Right lung (tissue), 5 donors: ENCODE data around the gene SNX5. TPM values are rescaled to one million over a fixed set of nuclear protein-coding genes. Genes with fewer than 3 reads are reported as not detected.

Experiments
- DNase-seq, 2 donors: peaks; one replicate each; pipeline ENCODE4 v3.0.0-alpha.2; 2013
- polyA plus RNA-seq, 5 donors: library from polyadenylated mRNA; unstranded; fragments of 120-200 nt; gene quantifications; one replicate each; pipeline versions ENCODE4 v1.2.1 to v1.2.3, GENCODE V29; 2013; ENCODE audit warnings: inconsistent platforms in 1 of 5, low replicate concordance in 1 of 5; ENCODE audit not compliant: insufficient read length in 5 of 5, insufficient read depth in 1 of 5

Gene SNX5
- polyA plus RNA-seq, 5 donors: 207 to 304 (median 265) TPM

DNA sequence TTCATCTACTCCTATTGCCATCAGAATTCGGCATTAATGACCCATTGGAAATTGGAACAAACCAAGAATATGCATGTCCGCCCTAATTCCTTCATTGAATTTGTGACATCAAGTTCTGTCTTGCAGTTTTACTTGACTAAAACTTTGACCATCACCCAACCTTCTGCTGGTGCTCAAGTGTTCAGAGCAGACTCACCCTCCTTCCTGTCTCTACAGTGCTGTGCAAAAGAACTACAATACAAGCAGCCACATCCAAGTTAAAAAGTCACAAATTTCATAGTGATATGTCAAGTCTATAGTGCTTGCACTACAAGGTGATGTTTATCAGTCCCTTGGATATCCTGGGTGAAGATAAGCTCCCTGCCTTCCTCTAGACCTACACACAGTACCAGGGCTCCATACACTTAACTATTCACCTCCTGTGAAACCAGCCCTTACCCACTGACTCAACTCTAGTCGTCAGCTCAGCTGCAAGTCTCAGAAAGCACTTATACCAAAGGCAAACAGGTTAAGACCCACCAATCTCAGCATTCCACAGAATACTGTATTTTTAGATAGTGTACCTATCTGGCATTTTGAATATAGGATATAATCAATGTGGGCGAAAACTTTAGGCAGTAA lies 23.6 kb downstream of the SNX5 start:
- no peak for DNase-seq

DNA sequence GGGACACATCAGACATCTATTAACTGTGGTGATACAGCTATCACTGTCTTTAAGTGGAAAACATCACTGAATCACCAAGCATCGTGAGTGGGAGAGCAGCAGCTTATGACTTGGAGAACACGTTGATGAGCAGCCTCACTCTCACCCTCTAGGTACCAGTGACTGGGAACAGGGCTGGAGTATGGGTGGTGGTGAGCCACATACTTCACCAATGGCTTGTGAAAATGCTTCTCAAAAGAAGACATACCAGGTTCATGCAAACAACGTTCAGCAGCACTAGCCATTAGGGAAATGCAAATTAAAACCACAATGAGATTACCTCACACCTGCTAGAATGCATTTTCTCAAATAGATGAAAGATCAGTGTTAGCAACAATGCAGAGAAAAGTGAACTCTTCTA lies 25.3 kb downstream of the SNX5 start:
- no peak for DNase-seq

DNA sequence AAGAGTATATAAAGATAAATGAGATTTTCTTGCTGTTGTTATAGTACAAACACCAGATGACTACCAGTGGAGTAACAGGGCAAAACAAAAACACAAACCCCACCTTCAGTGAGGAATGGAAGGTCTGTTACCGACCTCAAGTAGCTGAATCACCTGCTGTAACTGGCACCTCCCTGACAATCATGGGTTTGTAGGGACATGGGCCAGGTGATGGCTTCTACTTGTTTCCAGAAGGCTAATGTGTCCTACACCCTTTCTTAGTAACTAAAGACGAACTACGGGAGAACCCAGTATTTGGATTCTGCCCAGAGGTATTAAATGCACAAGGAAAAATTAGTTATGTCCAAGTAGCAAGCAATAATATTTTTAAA lies 26.8 kb downstream of the SNX5 start:
- no peak for DNase-seq

DNA sequence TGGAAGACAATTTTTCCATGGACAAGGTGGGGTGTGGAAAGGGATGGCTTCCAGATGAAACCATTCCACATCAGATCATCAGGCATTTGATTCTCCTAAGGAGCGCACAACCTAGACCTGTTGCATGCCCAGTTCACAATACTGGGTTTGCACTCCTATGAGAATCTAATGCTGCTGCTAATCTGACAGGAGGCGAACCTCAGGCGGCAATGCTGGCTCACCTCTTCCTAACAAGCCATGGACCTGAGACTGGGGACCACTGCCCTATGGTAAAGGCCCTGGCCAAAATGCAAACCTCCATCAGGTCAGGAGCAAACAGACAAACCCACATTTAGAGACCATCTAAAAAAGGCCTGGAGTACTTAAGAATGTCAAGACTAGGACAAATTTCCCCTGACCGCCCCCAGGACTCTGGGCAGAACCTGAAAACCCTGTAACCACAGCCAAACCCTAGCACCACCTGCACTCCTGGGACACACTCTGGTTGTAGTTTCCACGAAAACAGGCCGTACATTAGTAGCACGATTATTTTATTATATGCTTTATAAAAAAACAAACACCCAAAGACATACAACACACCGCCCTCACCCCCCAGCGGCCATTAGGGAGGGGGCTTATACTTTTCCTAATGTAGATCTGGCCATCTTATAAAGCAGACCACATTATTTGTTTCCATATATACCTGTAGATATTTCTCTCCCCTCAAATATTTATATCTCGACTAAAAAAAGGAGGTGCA lies 27.3 kb downstream of the SNX5 start:
- DNase-seq: no peak

DNA sequence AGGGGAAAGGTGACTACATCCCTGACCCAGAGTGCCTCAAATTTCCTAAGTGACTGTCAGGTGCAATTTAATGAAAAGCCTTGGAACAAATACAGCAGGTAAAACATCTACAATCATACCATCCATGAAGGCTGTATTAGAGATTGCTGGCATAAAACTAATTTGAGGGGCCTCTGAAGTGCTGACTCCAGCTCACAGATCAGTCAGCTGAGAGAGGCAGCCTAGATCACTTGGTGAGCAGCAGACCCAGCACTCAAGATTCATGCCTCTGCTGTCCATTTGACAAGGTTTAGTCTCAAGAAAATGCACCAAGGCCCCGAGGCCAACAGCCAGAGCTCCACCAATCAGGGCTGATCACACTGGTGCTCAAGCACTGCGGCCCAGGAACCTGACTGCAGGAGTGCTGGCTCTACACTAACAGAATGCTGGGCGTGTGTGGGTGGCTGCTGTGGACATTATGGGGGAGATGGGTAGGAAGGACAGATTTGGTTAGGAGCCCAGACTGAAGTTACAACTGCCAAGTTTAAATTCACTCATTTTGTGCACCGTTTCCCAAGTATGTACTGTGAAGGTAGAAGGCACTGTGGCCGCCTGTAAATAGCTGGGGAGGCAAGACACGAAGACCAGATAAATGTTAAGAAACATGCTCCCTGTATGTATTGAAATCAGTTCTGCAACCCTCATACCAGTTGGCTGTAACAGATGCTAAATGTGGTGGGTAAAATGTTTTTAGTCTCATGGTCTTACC lies 28.2 kb downstream of the SNX5 start:
- no peak for DNase-seq

DNA sequence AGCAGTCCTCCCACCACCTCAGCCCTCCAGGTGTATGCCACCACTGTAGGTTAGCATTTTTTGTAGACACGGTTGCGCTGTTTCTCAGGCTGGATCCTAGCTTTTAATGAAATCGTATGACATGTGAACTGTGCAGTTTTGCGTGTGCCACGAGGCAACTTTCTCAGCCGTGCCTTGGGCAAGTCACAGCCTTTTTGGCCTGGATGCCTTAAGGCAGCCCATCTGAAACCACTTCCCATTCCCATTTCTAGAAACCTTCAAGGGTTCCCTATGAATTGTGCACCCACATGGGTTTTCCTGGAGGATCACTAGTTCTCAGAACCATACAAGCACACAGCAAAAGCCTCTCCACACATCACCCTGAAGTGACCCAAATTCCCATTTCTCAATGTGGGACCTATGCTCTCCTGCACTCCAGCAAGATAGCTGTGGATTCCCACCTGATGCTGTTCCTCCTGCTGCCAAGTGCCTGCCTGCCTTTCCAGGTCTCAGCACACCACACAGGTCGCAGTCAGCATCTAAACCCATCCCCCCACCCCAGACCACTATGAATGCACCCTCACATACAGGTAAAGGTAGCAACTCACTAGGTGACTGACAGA lies 28.9 kb downstream of the SNX5 start:
- no peak for DNase-seq

DNA sequence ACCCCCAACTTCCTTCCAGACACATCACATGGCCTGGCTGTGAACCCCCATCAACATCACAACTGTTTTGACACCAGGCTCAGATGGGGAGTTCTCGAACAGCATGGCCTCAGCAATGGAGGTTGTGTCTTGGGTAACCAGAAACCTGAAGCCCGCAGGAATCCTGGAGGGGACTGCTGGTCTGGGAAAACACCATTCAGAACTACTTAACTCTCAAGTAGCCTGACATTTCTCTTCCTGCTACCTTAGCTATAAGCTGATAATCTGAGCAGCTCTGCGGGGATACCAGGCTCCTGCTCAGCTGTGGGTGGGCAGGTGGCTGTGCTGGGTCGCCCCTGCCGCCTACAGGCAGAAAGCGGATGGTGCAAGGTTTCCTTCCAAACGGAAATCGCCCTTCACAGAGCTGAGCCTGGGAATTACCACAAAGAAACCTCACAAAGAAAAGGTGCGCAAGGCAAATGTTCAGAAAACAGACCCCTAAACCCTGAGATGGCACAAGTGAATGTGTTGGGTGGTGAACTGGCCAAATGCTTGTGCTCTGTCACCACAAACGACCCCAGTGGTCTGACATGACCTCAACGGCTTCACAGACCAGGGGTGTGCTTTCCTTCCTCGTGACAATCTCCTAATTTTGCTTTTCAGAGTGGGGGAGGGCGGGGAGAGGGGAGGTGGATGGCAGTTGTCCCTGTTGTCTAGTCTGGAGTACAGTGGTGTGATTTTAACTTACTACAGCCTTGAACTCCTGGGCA lies 29.5 kb downstream of the SNX5 start:
- peak; percentile 58 to 68 for DNase-seq

DNA sequence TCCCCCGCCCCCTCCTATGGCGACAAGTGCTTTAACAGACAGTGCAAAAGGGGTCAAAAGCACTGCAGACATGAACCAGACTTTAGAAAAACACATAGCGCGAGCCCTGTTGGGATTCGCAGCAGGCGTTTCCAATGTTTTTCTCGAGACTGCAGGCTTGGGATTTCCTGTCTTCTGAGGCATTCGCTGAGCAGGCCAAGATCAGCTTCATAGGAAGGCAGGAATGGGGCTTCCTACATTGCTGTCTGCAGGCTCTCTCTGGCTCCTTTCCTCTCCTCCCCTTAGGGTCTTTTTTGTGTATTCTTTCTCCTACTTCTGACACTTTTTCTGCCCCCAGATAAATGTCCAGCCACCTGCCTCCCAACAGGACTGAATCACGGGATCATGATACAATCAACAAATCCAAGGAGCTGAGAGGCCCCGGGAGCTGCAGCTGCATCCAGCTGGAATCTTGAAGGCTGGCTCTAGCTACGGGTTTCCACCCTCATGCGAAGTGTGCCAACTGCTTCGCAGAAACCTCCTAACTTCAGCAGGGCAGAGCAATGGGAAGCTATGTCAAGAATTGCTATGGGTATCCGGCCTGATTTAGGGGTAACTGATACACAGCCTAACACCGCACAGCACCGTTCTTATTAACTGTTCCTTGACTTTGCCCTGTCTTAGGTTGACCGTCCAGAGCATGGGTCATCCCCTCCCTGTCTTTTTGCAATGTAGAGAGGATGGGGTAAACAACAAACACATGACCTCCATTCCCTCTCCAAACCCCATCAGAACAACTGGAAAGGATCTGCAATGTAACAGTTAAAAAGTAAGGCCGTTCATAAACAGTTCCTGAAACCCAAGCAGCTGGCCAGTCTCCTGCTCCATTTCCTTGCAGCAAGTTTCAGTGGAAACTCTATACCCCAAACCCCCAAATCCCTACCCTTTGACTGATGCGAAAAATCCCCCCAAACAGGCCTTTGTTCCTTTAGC lies 31.5 kb downstream of the SNX5 start:
- peak; percentile 90 to 93 for DNase-seq

DNA sequence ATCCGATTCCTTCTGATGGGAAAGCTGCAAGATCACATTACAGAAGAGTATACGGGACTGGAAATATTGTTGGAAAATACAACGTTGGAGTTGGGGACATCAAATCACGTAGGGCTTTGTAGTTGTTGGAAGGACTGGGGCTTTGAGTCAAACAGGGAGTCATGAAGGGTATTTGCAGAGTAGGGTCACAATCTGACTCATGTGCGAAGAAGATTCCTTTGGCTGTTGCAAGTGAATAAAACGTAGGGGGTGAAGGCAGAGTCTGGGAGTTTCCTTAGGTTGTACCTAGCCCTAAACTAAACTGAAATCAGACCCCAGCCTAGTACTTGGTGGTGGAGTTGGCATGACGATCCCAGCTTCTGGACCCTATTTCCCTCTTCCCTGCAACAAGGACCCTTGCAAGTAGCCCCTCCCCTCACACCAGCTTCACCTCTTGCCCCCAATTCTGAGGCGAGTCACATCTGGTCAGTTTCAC lies 32.3 kb downstream of the SNX5 start:
- DNase-seq: no peak

DNA sequence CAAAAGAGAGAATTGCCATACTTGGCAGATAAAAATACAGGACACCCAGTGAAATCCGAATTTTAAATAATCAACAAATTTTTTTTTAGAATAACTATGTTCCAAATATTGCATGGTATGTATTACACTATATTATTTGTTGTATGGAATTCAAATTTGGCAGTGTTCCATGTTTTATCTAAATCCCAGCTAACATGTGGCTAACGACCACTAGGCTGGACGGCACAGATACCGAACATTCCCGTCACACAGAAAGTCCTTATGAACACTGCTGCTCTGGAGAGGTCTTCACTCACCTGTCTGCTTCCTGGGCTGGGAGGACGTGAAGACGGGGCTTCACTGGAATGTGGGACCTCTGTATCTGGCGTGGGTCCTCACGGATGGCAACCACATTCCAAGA lies 32.8 kb downstream of the SNX5 start:
- no peak for DNase-seq

DNA sequence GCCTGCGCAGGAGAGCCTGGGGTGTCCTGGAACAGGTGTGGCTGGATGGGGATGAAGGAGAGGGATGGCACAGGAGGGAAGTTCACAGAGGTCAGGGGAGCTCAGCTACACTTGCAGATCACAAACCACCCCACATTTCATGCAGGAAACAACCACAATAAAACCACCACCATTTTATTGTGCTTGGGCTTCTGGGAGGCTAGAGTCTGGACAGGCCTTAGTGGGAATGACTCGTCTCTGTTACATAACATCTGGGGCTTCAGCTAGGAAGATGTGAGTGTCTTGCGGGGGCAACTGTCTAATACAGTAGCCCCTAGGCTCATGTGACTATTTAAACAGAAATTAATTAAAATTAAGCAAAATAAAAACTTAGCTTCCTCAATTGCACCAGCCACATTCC lies 33.4 kb downstream of the SNX5 start:
- no peak for DNase-seq

DNA sequence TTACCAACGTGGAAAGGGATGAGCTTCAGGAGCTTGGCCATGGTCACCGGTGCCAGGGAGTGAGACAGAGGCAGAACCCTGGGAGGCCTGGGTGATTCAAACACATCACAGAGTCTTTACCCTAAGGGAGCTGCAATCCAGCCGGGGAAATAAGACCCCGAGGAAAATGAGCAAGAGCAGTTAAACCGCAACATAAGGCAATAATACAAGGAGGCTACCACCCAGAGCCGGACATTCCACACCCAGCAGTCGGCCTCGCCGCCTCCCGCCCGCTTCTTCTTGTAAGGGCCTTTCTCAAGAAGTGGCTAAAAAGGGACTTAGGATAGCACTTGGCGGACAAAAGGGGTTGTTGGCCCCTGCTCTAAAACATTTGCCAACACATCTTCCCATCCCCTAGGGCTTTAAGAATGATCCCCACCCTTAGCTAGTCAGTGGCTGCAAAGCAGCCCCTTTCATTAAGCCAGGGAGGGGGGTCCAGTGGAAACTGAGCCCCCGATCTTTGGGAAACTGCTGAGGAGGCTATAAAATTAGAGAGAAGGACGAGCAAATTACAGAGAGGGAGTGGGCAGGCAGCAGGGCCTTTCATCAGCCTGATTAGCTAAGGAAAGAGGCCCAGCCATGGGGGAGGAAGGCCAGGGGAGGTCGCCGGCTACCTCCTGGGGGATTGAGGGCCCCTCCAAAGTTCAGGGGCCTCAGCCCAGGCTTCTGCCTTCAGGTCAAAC lies 34.3 kb downstream of the SNX5 start:
- DNase-seq: no peak

DNA sequence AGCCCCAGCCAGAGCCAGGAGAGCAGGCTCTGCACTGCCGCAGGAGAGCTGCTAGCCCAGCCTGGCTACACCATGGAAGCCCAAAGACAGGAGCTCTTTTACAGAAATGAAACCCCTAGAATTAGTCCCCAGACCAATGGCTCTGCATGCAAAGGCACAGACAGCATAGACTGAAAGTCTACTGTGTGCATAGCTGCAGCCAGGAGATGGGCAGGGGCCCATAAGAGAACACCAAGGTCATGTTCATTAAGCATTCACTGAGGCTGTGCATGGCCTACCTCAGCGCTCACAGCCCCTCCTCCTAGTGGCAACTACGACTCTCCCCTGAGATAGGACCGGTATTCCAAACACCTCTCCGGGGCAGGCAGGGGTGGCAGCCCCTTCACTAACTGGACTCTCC lies 34.9 kb downstream of the SNX5 start:
- no peak for DNase-seq

DNA sequence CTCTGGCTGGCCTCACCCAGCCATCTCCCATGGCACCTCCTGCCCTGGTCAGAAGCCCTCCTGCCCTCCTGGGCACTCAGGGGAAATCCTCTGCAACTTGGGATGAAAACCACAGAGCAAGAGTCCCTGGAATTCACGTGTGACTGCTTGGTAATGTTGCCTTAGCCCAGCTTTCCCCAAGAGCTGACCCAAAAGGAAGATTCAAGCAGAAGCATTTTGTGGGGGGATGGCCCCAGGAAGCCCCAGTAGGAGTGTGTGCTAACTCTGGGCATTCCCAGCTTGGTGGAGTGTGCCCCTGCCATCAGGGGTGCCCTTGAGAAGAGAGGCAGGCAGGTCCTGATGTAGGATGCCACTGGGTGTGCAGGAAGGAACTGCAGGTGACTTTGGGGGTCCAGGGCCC lies 35.5 kb downstream of the SNX5 start:
- DNase-seq: no peak

DNA sequence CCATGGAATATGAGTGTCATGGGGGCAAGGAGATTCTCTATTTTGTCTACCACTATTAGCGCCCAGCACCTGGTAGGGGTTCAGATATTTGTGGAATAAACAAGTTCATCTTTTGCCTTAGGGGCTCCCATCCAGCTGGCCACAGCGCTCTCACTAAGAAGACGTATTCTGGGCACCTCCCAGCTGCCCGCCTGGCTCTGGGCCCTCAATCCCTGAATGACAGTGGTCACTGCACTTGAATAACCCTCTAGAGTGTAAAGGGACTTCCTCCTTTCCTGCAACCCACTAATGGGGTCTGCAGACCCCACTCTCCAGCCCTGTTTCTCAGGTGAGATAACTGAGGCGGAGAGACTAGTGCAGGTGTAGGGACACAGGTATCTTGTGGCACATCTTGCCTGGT lies 36.2 kb downstream of the SNX5 start:
- DNase-seq: no peak

DNA sequence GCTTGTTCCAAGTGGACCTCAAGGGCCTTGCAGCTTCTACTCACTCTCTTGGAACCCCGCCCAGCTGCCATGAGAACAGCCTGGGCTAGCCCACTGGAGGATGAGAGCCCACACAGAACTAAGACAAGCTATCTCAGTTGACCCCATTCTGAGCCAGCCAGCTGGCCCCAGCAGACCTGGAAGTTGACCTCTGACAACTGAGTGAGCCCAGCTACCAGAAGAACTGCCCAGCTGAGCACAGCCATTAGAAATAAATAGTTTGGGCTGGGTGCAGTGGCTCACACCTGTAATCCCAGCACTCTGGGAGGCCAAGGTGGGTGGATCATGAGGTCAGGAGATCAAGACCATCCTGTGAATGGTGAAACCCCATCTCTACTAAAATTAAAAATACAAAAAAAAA lies 37.1 kb downstream of the SNX5 start:
- no peak for DNase-seq

DNA sequence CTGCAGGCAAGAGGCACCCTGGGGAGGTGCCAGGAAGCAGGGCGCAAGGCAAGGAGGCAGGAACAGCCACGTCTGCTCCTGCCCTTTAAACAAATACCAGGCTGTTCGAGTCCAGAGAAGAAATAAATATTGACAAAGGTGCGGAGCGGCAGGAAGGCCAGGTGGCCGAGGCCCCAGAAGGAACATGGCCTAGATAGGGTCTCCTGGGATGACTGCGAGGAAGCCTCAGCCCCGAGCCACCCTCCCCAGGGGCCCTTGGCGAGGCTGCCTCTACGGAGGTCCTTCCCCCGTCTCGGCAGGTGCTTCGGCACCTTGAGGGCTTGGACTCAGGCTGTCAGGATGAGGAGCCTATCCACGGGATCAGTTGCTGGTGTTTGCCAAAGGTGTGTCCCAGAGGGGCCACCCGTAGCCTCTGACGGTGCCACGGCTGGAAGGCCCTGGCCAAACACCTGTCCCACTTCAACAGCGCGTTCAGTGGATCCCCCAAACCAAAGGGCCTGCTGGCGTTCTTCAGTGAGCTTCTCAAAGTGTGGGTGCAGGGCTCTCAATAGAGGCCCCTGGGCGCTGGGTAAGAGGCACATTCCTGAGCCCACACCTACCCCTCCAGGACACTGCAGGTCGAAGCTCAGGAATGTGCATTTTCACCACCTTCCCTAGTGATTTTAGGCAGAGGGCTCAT lies 39.8 kb downstream of the SNX5 start:
- no peak for DNase-seq

DNA sequence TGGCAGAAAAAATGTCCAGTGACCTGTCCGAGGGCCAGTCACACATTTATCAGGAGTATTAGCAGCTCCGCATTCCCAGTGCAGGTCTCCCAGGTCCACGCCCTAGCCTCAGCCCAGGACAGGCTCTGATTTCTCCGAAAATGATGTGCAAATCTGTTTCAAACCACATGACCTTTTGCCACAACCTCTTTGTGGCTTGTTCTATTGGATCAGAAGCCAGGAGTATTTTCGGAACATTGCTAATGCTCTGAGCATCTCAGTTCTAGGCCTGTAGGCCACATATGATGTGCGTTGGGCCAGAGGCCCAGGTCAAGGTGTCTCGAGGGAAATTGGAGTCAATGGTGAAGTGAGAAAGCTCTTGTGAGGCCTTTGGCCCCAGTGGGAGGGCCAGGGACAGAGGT lies 40.4 kb downstream of the SNX5 start:
- DNase-seq: no peak

DNA sequence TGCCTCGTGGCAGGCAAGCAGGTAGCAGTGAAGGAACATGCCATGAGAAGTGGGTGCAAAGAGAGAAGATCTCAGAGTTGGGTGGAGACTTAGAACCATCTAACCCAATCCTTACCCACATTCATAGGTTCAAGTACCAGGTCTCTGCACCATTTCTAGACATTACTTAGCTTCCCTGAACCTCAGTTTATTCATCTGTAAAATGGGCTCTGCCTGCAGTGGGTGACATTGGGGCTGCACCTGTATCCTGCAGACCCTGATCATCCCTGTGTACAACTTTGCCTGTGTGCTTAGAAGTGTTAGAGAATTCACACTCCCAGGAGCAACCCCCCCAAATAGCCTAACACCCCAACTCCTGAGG lies 42.7 kb downstream of the SNX5 start:
- DNase-seq: no peak
